NB4 (cell line): ENCODE data around the gene PARP2.

Source experiments
- CTCF ChIP-seq: IDR thresholded peaks from one replicate; pipeline ENCODE4 v1.5.1; 2012; ENCODE audit warnings: low read depth, low read length
- POLR2A ChIP-seq: IDR thresholded peaks from 2 replicates; pipeline ENCODE4 v1.6.1; 2011; ENCODE audit warnings: mild to moderate bottlenecking; ENCODE audit not compliant: insufficient read length; ENCODE audit errors: extremely low read depth

- TF ChIP-seq CTCF (no peak), POLR2A (no peak)
Measured at GRCh38 chr14:20334017-20334416, 9.4 kb upstream of the PARP2 start.
